Astrocyte of the cerebellum (primary cell): ENCODE data around the gene ZFAND3.

ENCODE experiments used
- DNase-seq: peaks from one replicate; pipeline ENCODE4 v3.0.0-alpha.2; 2011; ENCODE audit warnings: low read depth
- H3K4me3 ChIP-seq: 2 replicates; pipeline ENCODE4 v1.5.1; 2011; ENCODE audit warnings: mild to moderate bottlenecking, low read depth, low read length, moderate library complexity
- CTCF ChIP-seq: IDR thresholded peaks from 2 replicates; pipeline ENCODE4 v1.5.1; 2012; ENCODE audit warnings: low read length, low read depth, moderate library complexity, mild to moderate bottlenecking; ENCODE audit errors: missing control alignments
- in situ Hi-C: cut with HindIII; loops from 2 replicates; pipeline ENCODE4 v1.10.0; 2017; ENCODE audit warnings: low sequenced_read_pairs

The ZFAND3 gene

GRCh38 chr6:37798436-37799262 lies 20.9 kb upstream of the ZFAND3 start:
- in situ Hi-C loops: no loop called here
- H3K4me3 ChIP-seq: no peak overlapping the region
- DNase-seq: no peak
- TF ChIP-seq CTCF: no peak

DNA sequence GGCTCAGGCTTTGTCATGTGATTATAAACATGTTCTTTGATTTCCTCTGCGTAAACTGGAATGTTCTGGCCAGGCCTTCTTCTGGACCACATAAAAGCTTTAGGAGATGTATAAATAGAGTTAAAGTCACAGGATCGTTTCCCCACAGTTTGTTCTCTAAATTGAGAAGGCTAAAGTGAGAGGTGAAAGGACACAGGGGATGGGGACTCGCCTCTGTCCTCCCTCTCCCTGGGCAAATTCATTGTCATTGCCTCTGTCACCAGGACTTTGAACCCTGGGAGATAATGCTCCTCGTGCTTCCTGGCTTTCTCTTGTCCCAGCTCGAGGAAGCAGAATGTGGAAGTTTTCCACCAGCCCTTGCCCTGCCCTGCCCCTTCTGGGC lies 20.3 kb upstream of the ZFAND3 start:
- DNase-seq: no peak
- no peak for TF ChIP-seq CTCF
- H3K4me3 ChIP-seq: no peak overlapping the region
- in situ Hi-C loops: no loop called here

DNA sequence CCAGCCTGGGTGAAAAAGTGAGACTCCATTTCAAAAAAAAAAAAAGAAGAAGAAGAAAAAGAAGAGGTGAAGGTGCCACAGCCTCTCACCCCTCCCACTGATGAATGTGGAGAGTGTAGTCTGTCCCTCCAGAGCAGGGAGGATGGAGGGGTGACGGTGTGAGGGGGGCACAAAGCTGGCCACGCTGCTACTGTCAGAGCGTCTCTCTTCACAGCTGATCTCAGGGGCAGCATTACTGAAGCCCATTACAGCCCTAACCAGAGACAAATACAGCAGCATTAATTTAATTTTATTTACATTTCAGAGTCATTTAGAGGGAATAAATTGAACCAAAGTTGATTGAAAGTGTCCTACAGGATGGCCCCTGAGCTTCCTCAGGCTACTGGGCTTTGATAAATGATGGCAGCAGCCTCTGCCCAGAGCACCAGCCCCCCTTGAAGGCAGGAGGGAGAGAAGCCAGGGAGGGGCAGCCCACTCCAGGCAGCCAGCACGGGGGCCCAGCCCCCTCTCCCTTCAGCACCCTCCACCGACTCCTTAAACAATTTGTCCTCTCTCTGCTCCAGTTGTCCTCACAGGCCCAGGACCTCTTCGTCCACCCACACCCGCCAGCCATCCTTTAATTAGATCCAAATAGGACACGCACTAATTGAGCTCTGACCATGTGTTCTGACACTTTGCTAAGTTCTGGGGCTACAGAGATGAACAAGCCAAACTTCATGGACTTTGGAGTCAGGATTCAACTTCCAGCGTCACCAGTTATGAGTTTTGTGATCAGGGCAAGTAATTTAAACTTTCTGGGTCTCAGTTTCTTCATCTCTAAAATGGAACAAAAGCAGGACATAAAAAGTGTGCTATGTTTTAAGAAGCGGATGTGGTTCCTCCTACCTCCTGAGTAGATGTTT lies 18.6 kb upstream of the ZFAND3 start:
- no peak for DNase-seq
- H3K4me3 ChIP-seq: no peak overlapping the region
- in situ Hi-C loops: no loop called here
- no peak for TF ChIP-seq CTCF

DNA sequence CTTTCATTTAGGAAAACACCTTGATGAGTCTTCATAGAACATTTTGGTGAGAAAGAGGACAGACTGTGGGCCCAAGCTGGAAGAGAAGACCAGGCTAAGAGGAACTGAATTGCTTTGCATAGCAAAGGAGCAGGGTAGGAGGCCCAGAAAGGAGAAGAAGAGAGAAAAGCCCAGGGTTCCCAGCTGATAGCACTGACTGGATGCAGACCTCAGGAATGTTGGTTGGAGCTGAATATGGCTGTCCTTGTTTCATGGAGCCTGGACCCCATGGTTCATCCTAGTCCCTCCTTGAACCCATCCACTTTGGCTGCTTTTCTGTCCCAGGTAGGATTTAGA lies 18.0 kb upstream of the ZFAND3 start:
- TF ChIP-seq CTCF: no peak
- in situ Hi-C loops: no loop called here
- DNase-seq: no peak
- no peak overlapping the region for H3K4me3 ChIP-seq

- no peak for DNase-seq
- in situ Hi-C loops: no loop called here
- H3K4me3 ChIP-seq: no peak overlapping the region
- no peak for TF ChIP-seq CTCF
Observed at GRCh38 chr6:37802810-37803209, 16.7 kb upstream of the ZFAND3 start.

DNA sequence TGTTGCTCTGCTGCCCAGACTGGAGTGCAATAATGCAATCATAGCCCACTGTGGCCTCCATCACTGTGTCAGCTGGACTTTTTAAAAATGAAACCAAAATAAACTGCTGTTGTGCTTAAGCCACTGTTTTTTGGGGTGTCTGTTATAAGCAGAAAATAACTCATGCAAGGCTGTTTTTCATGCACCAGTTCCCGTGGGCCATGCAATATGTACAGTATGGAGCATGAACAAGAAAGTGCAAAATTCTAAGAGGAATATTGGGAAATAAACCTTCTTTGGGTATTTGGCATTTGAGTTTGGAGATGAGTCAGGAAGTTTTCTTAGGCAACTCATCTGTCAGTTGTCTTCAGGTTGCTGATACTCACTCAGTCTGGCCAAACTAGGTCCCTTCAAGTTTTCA lies 14.9 kb upstream of the ZFAND3 start:
- in situ Hi-C loops: no loop called here
- no peak for DNase-seq
- H3K4me3 ChIP-seq: no peak overlapping the region
- no peak for TF ChIP-seq CTCF
